Activated CD8-positive, alpha-beta T cell treated with anti-CD3 and anti-CD28 coated beads, Interleukin-2, amount 10 ng/mL, durations not matched to agents 7 days and 5 days (primary cell): ENCODE results near the gene PCSK4. TPM values are rescaled to one million over a fixed set of nuclear protein-coding genes. Genes with fewer than 3 reads are reported as not detected.

Experiments
- ATAC-seq: fragments of 150-1000 bp; cut with Tn5 transposase; one replicate; pipeline ENCODE4 v1.10.0; 2021; ENCODE audit warnings: moderate library complexity
- CTCF ChIA-PET: fragments of 350-600 bp; sonication (Branson Sonifier 250); formaldehyde crosslinking; loops from one replicate; lab custom pipeline; 2021; ENCODE audit warnings: antibody characterized with exemption; lab: Charles Lee
- POLR2A ChIA-PET: fragments of 350-600 bp; sonication (Branson Sonifier 250); formaldehyde crosslinking; loops from one replicate; lab custom pipeline; 2021; ENCODE audit warnings: antibody characterized with exemption; lab: Charles Lee
- DNase-seq: peaks from one replicate; pipeline ENCODE4 v3.0.0-alpha.2; 2020
- H3K27ac Mint-ChIP-seq: one replicate; pipeline ENCODE4 v1.8.0; 2021; ENCODE audit warnings: mild to moderate bottlenecking, mixed read lengths
- H3K27me3 Mint-ChIP-seq: one replicate; pipeline ENCODE4 v1.8.0; 2021; ENCODE audit warnings: low read depth, mixed read lengths
- H3K36me3 Mint-ChIP-seq: one replicate; pipeline ENCODE4 v1.8.0; 2021; ENCODE audit warnings: low read depth, mixed read lengths
- H3K4me1 Mint-ChIP-seq: one replicate; pipeline ENCODE4 v1.8.0; 2021; ENCODE audit warnings: low read depth, mixed read lengths
- H3K4me3 Mint-ChIP-seq: one replicate; pipeline ENCODE4 v1.8.0; 2021; ENCODE audit warnings: mild to moderate bottlenecking, mixed read lengths
- H3K9me3 Mint-ChIP-seq: one replicate; pipeline ENCODE4 v1.8.0; 2022; ENCODE audit warnings: mixed read lengths; ENCODE audit not compliant: insufficient read depth
- total RNA-seq, 2 experiments: library from RNA; stranded (reverse); gene quantifications; one replicate each; pipeline ENCODE4 v1.2.3, GENCODE V29; 2021

PCSK4 gene
- total RNA-seq, 2 experiments from 2014 or later, result 3.4 to 4.1 TPM

- H3K27ac Mint-ChIP-seq, result no peak overlapping the region
- ATAC-seq (no peak), DNase-seq (no peak)
- CTCF ChIA-PET, result no interaction called here
- H3K4me3 Mint-ChIP-seq, result no peak overlapping the region
- POLR2A ChIA-PET, result interaction anchor here (1.5 kb wide), 1 partner anchor 19 kb away, joined by 3 read pairs; no protein-coding TSS in a partner anchor
- H3K36me3 Mint-ChIP-seq, result peaks cover 3% of the 10 kb centered on the region
- no peaks in the 10 kb centered on the region for H3K9me3 Mint-ChIP-seq
- peaks cover 14% of the 10 kb centered on the region for H3K27me3 Mint-ChIP-seq
- H3K4me1 Mint-ChIP-seq, result peaks cover 19% of the 10 kb centered on the region
These were observed 19.7 kb upstream of the PCSK4 start for GRCh38 chr19:1509602-1510441.

GRCh38 chr19:1508507-1508856 lies 18.3 kb upstream of the PCSK4 start:
- no peak overlapping the region for H3K27ac Mint-ChIP-seq
- peak overlapping the region; percentile 20 for H3K4me3 Mint-ChIP-seq
- peaks cover 23% of the 10 kb centered on the region for H3K4me1 Mint-ChIP-seq
- H3K36me3 Mint-ChIP-seq, result peaks cover 3% of the 10 kb centered on the region
- DNase-seq (no peak), ATAC-seq (no peak)
- peaks cover 20% of the 10 kb centered on the region for H3K27me3 Mint-ChIP-seq
- ChIA-PET POLR2A (interaction anchor here (1.5 kb wide), 1 partner anchor 18 kb away, joined by 3 read pairs; no protein-coding TSS in a partner anchor), CTCF (no interaction called here)
- H3K9me3 Mint-ChIP-seq, result no peaks in the 10 kb centered on the region

- peak overlapping the region; percentile 71 for H3K4me3 Mint-ChIP-seq
- H3K36me3 Mint-ChIP-seq, result peaks cover 3% of the 10 kb centered on the region
- ATAC-seq (peak; percentile 84), DNase-seq (peak; percentile 90)
- POLR2A ChIA-PET, result interaction anchor here (1.5 kb wide), 1 partner anchor 17 kb away, joined by 3 read pairs; no protein-coding TSS in a partner anchor
- CTCF ChIA-PET, result no interaction called here
- H3K9me3 Mint-ChIP-seq, result no peaks in the 10 kb centered on the region
- peak overlapping the region; percentile 88 for H3K27ac Mint-ChIP-seq
- H3K27me3 Mint-ChIP-seq, result peaks cover 20% of the 10 kb centered on the region
- H3K4me1 Mint-ChIP-seq, result peaks cover 26% of the 10 kb centered on the region
These were observed 17.8 kb upstream of the PCSK4 start for GRCh38 chr19:1507763-1508506.

- Mint-ChIP-seq H3K4me3 (no peak overlapping the region), H3K9me3 (no peaks in the 10 kb centered on the region), H3K27me3 (peaks cover 20% of the 10 kb centered on the region), H3K36me3 (peaks cover 3% of the 10 kb centered on the region), H3K4me1 (peaks cover 21% of the 10 kb centered on the region), H3K27ac (no peak overlapping the region)
- POLR2A ChIA-PET, result no interaction called here
- ATAC-seq (no peak), DNase-seq (no peak)
- CTCF ChIA-PET, result no interaction called here
These were observed 17.1 kb upstream of the PCSK4 start for GRCh38 chr19:1507192-1507660.

- H3K4me3 Mint-ChIP-seq, result no peak overlapping the region
- H3K36me3 Mint-ChIP-seq, result peaks cover 3% of the 10 kb centered on the region
- POLR2A ChIA-PET, result no interaction called here
- H3K9me3 Mint-ChIP-seq, result no peaks in the 10 kb centered on the region
- no peak for ATAC-seq
- CTCF ChIA-PET, result interaction anchor here (0.6 to 1.1 kb wide), 2 partner anchors 8 to 15 kb away, joined by 3 to 4 read pairs; partner anchors contain the start of gene REEP6
- peaks cover 19% of the 10 kb centered on the region for H3K4me1 Mint-ChIP-seq
- H3K27ac Mint-ChIP-seq, result no peak overlapping the region
- H3K27me3 Mint-ChIP-seq, result peaks cover 20% of the 10 kb centered on the region
- DNase-seq, result no peak
These were observed 16.1 kb upstream of the PCSK4 start for GRCh38 chr19:1505991-1506881.

- Mint-ChIP-seq H3K27ac (no peak overlapping the region), H3K4me1 (peaks cover 15% of the 10 kb centered on the region), H3K9me3 (no peaks in the 10 kb centered on the region), H3K36me3 (peaks cover 3% of the 10 kb centered on the region), H3K4me3 (no peak overlapping the region), H3K27me3 (peaks cover 15% of the 10 kb centered on the region)
- no peak for ATAC-seq
- POLR2A ChIA-PET, result interaction anchor here (0.6 kb wide), 1 partner anchor 548 kb away, joined by 4 read pairs; no protein-coding TSS in a partner anchor
- CTCF ChIA-PET, result no interaction called here
- no peak for DNase-seq
These were observed 14.9 kb upstream of the PCSK4 start for GRCh38 chr19:1505012-1505411.

- Mint-ChIP-seq H3K27ac (no peak overlapping the region), H3K4me1 (peaks cover 15% of the 10 kb centered on the region), H3K4me3 (no peak overlapping the region), H3K36me3 (peaks cover 3% of the 10 kb centered on the region), H3K27me3 (peaks cover 11% of the 10 kb centered on the region), H3K9me3 (no peaks in the 10 kb centered on the region)
- POLR2A ChIA-PET, result no interaction called here
- CTCF ChIA-PET, result no interaction called here
- ATAC-seq, result no peak
- DNase-seq, result no peak
These were observed 14.0 kb upstream of the PCSK4 start for GRCh38 chr19:1503925-1504773.

GRCh38 chr19:1503089-1503924 lies 13.2 kb upstream of the PCSK4 start:
- Mint-ChIP-seq H3K27me3 (peaks cover 7% of the 10 kb centered on the region), H3K36me3 (peaks cover 3% of the 10 kb centered on the region), H3K27ac (no peak overlapping the region), H3K9me3 (no peaks in the 10 kb centered on the region), H3K4me3 (no peak overlapping the region), H3K4me1 (peaks cover 13% of the 10 kb centered on the region)
- ChIA-PET POLR2A (no interaction called here), CTCF (interaction anchor here (1.0 to 1.4 kb wide), 3 partner anchors 8 to 16 kb away, joined by 3 to 4 read pairs (median 3); partner anchors contain the start of gene REEP6)
- peak; percentile 76 for DNase-seq
- ATAC-seq, result peak; percentile 48

- H3K27ac Mint-ChIP-seq, result no peak overlapping the region
- H3K27me3 Mint-ChIP-seq, result peaks cover 5% of the 10 kb centered on the region
- no peaks in the 10 kb centered on the region for H3K36me3 Mint-ChIP-seq
- CTCF ChIA-PET, result interaction anchor here (0.6 to 1.4 kb wide), 4 partner anchors 9 to 97 kb away, joined by 3 to 4 read pairs (median 3); partner anchors contain the start of gene REEP6
- H3K4me3 Mint-ChIP-seq, result no peak overlapping the region
- POLR2A ChIA-PET, result no interaction called here
- DNase-seq (no peak), ATAC-seq (no peak)
- H3K4me1 Mint-ChIP-seq, result peaks cover 8% of the 10 kb centered on the region
- H3K9me3 Mint-ChIP-seq, result no peaks in the 10 kb centered on the region
These were observed 12.4 kb upstream of the PCSK4 start for GRCh38 chr19:1502433-1503088.
